ENCODE results near the gene EGFR.

EGFR gene

GRCh38 chr7:55018361-55019190, at the start of gene EGFR:
Gene EGFR, plus strand, starts transcription at chr7:55019017. Its CDS starts 261 bp downstream, at chr7:55019278.
- DNase-seq: peak; percentile 77

- DNase-seq: no peak
Measured at GRCh38 chr7:54969208-54969967, 49.4 kb upstream of the EGFR start.

GRCh38 chr7:54972733-54973294, 46.0 kb upstream of the EGFR start:
- no peak for DNase-seq

- no peak for DNase-seq
Measured at GRCh38 chr7:54978364-54979116, 40.3 kb upstream of the EGFR start.

- DNase-seq: no peak
Measured at GRCh38 chr7:54980521-54980920, 38.3 kb upstream of the EGFR start.

- DNase-seq: no peak
Measured at GRCh38 chr7:54981913-54982312, 36.9 kb upstream of the EGFR start.

GRCh38 chr7:54985426-54986330, 33.1 kb upstream of the EGFR start:
- DNase-seq: peak; percentile 81

- DNase-seq: no peak
Measured at GRCh38 chr7:54986716-54987115, 32.1 kb upstream of the EGFR start.

- DNase-seq: no peak
Measured at GRCh38 chr7:54987772-54988171, 31.0 kb upstream of the EGFR start.

- no peak for DNase-seq
Measured at GRCh38 chr7:54988516-54988915, 30.3 kb upstream of the EGFR start.

- DNase-seq: no peak
Measured at GRCh38 chr7:54989453-54990225, 29.2 kb upstream of the EGFR start.

- no peak for DNase-seq
Measured at GRCh38 chr7:54991341-54991740, 27.5 kb upstream of the EGFR start.

- no peak for DNase-seq
Measured at GRCh38 chr7:54992871-54993475, 25.8 kb upstream of the EGFR start.

GRCh38 chr7:54995166-54995565, 23.7 kb upstream of the EGFR start:
- no peak for DNase-seq

GRCh38 chr7:54995610-54996363, 23.0 kb upstream of the EGFR start:
- DNase-seq: peak; percentile 88

GRCh38 chr7:54996391-54996790, 22.4 kb upstream of the EGFR start:
- DNase-seq: no peak

GRCh38 chr7:55004579-55004978, 14.2 kb upstream of the EGFR start:
- DNase-seq: no peak

- no peak for DNase-seq
Measured at GRCh38 chr7:55005241-55005851, 13.5 kb upstream of the EGFR start.

GRCh38 chr7:55006499-55006898, 12.3 kb upstream of the EGFR start:
- no peak for DNase-seq
